Measurements from ENCODE around the gene FOXA2.

The FOXA2 gene

GRCh38 chr20:22536956-22537756, 47.2 kb downstream of the FOXA2 start:
- DNase-seq (ENCODE audit: low spot score): no peak

DNA sequence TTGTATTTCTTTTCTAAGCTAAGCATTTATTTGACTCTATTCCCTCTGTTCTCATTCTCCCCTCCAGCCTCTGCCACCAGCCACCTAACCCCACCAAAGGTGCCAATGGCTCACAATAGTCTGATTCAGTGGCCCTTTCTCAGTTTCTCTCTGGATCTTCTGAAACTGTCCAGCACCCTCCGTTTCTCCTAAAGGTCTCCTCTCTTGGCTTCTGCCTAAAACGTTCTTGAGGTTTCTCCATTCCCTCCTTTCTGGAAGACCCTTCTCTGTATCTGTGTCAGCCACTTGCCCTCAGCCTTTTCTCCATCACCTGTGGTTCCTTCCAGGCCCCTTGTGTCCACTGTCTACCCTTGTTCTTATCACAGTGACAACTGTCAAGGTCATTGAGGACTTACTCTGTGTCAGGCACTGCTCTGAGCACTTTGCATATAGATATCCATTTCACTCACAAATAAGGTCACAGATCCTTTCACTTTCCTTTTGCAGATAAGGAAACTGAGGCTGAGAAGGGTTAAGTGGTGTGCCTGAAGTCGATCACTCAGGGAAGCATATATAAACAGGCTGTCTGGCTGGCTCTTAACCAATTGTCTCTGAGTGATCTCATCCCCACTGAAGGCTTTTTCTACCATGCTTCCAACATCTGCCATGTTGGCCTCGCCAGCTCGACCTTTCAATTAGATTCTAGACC, 48.1 kb downstream of the FOXA2 start:
- DNase-seq (ENCODE audit: low spot score): no peak

DNA sequence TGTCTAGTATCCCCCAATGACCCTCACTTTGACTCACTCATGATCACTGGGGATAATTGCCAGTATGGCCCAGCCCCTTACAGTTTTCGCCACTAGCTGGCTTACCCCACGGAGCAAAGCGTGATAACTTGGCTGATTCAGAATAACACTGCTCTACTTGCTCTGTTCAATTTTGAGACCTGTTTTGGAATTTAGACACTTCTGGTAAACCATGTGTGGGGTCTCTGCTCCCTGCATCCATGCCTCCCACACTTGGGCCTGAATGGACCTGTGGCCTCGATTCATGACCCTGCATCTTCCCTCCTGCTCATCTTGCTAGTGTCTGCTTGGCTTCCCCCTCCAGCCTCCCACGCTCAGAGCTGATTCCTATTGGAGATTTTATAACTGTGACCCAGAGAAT, 48.9 kb downstream of the FOXA2 start:
- DNase-seq (ENCODE audit: low spot score): no peak

DNA sequence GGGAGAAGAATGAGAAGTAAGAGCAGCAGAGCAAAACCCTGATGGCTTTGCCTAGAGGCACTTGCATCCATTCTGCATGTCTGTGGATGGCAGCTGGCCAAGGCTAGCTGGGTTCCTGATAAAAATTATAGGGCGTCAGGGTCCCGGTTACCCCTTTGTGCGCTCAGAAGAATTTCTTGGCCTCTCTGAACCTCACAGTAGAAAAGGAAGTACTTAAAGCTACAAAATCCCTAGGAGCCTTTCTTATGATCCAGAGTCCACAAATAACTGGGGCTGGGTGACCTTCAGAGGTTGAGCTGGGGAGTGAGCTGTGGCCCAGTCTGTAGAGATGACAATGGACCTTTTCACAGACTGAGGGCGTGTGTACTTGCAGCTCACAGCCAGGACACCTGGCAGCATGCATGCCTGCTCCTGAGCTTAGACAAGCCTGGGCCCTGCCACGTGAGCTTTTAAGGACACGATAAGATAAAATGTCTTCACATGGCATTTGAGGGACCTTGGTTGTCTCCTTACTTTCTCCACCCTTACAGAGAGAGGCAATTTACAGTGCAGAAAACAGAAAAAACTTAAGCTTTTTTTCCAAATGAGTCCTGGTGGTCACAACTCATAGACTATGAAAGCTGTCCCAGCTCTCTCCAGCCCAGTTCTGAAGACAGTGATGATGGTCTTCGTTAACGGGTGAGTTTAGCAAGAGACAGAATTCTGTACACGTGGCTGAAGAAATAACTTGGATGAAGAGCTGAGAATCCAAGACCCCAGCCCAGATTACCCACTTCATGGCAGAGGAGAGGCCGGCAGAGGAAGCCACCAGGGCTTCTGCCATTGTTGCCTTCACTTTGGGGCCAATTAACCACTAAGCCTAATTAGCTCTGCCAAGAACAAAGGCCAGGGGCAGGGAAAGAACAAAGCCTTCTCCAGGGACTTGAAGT, 50.3 kb downstream of the FOXA2 start:
- DNase-seq (ENCODE audit: low spot score): no peak

DNA sequence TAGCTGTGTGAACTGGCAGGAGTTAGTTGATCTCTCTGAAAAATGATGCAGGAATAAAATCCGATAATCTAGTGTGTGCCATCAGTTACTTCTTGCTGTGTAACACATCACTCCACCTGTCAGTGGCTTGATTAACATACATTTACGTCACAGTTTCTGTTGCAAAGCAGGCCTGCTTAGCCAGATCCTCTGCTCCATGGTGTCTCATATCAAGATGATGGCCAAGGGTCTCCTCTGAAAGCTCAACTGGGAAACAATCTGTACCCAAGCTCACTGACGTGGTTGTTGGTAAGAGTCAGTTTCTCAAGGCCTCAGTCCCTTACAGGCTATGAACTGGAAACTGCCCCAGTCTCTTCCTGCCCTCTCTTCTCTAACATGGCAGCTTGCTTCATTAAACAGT, 51.8 kb downstream of the FOXA2 start:
- no peak for DNase-seq (ENCODE audit: low spot score)

- DNase-seq (ENCODE audit: low spot score): no peak
Observed at GRCh38 chr20:22531756-22532155, 52.6 kb downstream of the FOXA2 start.

- no peak for DNase-seq (ENCODE audit: low spot score)
Observed at GRCh38 chr20:22531056-22531615, 53.2 kb downstream of the FOXA2 start.
